NCI-H2196 treated with DMSO at 0.1 percent for 48 hours (cell line): ENCODE data around the gene PLEK.
A peak's percentile ranks its signal among the peaks of the same experiment; 100 is the strongest.
"Not testable (repeated sequence)": the region's sequence is repeated elsewhere in the genome, so short reads cannot be mapped to it uniquely, and the experiment has no call there.

ENCODE experiments used
- DNase-seq: peaks from one replicate; lab custom pipeline; 2025; ENCODE audit not compliant: unreplicated experiment; lab: John Stamatoyannopoulos, UW

PLEK gene

DNA sequence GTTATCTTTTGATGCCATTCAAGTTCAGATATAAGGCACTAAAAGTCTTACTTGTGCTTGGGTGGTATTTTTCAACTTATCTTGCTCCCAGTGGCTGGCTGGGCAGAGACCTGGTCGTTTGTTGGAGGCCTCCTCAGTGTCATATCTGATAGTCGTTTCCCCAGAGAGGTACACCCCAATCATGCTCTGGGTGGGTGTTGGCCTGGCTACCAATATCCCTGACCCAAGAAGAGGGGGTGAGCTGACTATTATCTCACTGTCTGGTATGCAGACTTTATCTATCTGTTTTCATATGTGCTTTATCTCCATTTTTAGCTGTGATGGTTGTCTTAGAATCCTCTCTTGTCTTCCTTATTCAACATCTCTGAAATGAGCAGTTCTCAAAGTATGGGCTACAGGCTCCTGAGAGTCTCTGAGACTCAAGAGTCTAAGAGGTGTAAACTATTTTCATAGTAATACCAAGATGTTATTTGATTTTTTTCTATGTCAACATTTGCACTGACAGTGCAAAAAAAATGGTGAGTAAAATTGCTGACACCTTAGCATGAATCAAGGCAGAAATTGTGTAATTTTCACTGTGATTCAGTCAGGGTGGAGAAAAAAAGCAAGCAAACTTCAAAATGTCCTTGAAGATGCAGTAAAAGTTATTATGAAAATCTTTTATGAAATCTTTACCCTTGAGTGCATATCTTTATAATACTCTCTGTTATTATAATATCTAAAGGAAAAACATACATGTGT is 12.3 kb upstream of the PLEK start:
- no peak for DNase-seq

DNA sequence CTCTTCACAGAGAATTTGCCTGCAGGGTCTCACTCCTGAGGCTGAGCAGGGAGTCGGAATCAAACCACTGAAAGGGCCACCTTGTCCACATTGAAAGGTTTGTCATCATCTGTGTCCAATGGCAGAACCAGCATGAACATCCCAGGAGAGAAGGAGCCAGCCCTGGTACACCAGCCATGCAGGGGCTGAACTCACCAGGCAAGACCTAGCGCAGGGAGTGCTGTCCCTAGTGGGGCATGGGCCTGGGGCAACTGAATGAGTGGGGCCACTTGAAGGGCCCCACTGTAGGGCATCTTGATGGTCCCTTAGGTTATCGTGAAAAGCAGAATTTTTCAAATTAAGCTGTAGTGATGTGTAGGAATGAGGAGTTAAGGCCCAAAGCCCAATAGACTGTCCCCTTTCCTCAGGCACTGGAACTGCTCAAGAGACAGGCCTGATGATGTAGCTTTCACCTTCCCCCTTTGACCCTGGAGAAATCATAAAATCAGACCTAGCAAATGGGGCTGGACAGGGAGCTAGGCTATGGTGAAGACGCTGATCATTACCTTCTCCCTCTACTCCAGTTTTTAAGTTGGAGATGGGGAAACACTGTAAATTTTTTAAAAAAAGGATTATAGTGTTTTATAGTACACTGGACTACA is 8.4 kb upstream of the PLEK start:
- no peak for DNase-seq

DNA sequence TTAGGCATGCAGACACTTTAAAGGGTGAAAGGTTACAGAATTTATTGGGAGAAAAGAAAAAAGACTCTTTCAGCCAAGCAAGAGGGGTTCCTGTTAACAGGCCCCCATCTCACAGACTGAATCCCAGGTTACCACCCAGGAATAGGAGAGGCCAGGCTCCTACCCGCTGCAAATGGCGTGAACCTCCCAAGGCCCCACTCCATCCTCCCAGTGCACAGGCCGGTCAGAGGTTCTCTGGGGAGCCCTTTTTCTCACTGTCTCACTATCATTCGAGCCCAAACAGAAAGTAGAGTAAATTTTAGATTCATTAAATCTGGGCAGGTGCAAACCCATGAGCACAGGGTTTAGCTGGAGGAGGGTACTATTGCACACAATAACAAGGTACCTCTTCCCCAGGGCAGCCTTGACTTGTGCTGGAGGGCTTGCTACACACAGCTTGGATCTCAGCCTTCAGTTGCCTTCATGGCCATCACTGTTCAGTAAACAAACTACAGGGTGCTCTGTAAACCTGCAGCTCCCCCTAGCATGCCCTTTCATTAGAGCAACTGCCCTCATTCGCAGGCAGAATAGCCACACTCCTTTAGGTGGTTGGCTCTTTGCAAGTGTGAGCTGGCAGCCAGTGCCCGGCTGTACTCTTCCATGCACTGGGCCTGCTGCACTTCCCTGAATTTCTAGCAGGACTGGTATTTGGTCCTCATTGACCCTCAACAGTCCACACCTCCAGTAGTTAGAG is 7.3 kb upstream of the PLEK start:
- no peak for DNase-seq

DNA sequence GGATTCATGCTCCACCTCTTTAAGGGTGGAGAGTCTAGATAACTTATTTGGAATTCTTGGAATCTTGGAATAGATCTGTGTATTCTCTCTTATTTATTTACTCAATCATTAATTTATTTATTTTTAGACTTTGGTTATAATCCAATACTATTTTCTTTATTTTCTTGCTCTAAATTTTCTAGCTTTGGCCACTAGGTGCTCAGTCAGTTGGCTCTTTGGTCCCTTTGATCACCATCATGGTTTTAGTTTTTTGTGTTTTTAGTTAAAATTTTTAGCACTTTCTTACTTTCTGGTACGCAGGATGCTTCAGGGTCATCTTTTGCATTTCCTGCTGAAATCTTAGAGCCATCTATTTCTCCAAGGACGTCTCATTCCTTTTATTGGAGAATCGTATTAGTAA is 5.2 kb upstream of the PLEK start:
- no peak for DNase-seq

DNA sequence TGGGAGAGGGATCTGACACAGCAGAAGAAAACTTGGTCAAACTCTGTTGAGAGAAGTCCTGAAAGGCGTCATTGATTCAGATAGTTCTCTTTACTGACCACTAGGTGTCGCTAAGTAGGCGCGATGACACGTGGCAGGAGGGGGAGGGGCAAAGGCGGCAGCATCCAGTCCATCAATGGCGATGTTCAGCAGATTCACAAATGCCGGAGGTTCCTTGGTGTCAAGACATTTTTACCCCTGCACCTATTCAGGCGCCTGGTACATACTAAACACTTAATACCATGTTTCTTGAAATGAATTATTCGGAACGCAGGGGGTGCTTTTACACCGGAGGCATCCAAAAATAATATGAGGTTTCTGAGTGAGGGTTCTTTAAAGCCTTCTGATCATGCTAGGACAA is 3.0 kb upstream of the PLEK start:
- DNase-seq: peak; percentile 20

DNA sequence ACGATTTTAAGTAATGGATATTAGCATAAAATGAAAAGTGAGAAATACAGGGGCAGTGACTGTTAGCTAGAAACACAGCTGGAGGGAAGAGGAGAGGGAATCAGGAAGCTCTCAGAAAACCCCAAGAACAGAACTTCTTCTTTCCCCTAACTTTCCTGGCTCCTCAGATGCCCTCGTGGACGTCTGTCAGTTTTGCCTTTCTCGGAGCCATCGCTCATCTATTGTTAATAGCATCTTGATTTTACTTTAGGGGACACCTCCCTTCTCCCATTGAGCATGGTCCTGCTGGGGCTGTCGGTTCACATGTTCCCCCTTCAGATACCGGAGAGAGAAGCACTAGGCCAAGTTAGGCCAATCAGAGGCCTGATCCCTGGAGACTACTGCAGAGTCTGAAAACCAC is 2.3 kb upstream of the PLEK start:
- no peak for DNase-seq

DNA sequence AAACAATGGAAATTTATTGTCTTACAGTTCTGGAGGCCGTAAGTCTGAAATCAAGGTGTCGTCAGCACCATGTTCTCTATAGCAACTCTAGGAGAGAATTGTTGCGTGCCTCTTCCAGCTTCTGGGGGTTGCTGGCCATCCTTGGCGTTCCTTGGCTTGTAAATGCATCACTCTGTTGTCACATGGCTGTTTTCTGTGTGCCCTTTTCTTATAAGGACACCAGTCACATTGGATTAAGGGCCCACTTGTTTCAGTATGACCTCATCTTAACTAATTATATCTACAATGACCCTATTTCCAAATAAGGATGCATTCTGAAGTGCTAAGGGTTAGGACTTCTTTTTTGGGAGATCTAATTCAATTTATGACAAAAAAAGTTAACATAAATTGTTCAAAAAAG is 1.4 kb upstream of the PLEK start:
- no peak for DNase-seq

DNA sequence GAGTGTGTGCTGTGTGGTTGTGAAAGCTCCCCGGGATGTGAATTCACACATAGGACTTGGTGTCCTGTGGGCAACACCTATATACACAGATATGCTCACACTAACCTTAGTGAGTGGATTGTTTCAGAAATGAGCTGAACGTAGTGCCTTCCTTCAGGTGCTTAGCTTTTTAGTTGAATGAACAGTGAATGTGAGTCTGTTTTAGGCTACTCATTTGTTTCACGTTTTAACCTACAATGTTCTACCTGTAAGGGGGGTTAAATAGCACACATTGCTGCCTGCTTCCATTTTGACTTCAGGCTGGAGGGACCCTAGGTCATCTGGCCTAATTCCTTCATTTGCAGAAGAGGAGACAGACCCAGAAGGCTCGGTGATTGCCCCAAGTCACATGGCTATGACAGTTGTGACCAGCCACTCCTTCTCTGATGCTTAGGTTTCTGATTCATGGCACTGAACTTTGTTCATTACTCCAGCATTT is 1.0 kb downstream of the PLEK start:
- DNase-seq: no peak

DNA sequence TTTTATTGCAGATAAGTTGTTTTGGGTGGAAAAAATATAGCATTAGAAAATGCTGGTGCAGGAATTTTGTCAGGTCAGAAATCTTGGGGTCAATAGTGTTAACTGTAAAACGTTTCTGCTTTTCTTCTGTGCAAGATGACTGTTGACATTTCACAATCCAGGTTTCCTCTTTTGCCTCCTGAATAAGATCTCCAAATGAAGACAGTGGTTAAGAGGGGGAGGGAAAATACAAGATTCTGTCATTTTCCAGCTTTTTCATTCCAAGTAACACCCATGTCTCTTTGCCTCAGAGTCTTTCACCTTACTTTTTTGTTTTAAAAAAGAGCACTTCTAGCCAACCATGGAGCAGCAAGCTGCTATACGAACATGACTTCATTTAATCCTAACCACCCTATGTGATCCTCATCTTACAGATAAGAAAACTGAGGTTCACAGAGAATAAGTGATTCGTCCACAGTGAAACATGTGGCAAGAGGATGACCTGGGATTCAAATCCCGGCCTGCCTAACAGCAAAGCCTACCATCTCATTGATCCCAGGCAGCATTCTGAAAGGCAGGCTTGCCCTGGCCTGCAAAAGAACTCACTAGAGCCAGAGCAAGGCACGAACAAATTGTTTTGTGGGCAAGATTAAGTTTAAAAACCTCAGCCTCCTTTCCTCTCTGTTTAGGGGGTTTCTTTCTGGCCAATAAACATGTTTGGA is 3.0 kb downstream of the PLEK start:
- DNase-seq: no peak

DNA sequence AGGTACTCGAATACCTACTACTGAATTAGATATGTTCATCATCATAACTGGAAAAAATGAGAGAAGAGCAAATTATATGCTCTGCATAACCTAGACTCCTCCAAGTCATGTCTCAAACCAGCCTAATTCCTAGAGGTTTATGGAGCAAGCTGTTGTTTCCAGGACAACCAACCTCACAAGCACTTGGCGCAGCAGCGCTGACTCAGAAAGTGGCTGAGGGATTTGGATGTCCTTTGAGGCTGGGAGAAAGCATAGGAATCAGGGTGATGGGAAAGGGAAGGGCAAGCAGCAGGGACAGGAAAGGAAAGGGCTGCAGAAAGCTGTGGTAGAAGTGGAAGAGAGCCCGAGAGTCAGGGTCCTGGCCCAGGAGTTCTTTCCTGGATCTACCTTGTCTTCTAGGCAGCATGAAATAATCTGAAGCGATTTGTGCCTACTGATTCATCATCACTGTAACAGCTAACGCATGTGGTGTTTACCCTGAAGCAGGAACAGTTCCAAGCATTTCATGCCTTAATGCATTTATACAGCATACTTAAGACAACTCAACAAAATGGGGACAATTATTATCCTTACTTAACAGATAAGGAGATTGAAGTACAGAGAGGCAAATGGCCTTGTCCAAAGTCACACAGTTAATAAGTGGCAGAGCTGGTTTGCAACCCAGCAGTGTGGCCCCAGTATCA is 3.7 kb downstream of the PLEK start:
- no peak for DNase-seq

DNA sequence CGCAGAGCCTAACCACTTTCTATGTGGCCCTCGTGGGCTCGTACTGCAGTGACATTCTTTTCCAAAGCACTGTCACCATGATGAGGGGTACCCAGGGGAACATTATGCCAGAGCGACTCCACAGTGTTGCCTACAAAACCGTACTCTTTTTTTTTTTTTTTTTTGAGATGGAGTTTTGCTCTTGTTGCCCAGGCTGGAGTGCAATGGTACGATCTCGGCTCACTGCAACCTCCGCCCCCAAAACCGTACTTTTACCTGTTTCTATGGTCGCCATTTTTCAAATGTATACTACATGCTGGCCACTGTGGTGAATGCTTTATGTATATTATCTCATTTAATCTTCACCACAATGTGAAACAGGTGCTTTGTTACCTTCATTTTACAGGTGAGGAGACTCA is 4.3 kb downstream of the PLEK start:
- no peak for DNase-seq

DNA sequence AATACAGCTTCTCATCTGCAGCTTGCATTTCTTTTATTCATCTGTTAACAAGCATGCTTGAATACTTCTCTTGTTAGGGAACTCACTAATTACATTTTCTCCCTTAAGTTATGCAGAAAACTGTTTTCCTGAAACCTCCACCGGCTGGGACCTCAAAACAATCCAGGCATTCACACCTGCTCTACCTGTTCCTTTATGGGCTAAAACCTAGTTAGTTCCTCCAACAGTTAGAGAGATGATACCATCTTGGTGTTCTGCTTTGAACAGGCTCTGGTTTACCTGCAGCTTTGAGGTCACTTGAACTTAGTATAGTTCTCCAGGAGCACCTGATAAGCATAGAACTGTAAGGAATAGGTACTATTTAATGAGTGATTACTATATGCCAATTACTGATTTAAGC is 6.1 kb downstream of the PLEK start:
- no peak for DNase-seq

DNA sequence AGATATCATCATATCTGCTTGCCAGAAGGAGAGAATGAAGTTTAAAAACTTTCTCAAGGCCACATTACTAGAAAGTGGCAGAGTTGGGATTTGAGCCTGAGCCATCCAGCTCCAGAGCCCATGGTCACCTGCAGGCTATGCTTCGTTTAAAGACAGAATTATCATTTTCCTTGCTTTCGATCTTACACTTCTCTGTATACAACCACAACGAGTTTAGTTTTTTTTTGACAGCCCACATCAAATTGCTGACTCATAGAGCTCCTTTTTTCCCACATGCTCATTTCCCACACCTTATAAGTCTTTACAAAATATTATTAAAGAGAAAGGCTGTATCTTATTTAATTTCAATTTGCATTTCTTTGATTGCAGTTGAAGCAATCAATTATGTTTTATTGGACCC is 6.5 kb downstream of the PLEK start:
- DNase-seq: no peak

DNA sequence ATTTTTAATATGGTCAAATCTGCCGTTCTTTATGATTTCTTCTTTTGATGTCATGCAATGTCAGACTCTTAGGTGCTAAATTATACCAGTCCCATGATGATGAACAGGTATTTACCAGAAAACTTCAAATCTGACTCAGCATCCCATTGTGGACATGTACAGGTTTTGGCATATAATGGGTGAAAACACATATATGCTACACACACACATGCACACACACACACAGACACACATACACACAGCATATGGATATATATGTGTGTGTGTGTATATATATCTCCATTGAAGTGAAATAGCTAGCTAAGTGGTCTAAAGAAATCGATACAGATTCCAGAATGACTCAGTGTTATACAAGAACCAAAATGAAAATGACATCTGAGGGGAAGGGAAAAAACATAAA is 7.4 kb downstream of the PLEK start:
- no peak for DNase-seq

DNA sequence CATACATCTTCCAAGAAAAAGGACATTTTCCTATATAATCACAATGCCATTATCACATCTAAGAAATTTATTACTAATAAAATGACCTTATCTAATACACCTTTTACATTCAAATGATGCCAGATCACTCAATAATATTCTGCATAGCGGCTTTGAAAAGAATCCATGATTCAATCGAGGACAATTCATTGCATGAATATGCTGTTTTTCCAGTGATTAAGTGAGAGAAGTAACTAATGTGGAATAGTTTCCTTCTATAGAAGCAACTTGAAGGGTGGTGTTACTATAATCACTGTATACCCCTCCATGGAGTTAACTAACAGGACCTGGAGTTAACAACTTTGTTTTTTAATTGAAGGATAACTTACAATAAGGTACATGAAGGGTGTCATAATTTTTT is 9.1 kb downstream of the PLEK start:
- DNase-seq: no peak

DNA sequence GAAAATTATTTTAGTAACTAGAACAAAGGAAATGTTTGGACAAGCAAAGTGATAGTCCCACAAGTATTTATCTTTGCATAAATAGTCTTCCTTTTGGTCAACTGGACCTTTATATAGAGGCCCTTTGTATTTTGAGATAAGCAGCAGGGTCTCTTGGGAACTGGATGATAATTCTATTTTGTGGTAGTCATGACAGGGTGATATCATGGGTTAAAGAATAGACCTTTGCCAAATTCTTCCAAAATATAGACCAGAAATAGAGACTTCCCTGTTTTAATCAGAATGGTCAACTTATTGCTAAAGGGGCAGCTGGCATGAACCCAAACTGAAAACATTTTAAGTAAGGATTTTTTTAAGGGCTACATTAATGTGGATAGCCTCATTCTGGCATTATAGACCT is 10.5 kb downstream of the PLEK start:
- no peak for DNase-seq

DNA sequence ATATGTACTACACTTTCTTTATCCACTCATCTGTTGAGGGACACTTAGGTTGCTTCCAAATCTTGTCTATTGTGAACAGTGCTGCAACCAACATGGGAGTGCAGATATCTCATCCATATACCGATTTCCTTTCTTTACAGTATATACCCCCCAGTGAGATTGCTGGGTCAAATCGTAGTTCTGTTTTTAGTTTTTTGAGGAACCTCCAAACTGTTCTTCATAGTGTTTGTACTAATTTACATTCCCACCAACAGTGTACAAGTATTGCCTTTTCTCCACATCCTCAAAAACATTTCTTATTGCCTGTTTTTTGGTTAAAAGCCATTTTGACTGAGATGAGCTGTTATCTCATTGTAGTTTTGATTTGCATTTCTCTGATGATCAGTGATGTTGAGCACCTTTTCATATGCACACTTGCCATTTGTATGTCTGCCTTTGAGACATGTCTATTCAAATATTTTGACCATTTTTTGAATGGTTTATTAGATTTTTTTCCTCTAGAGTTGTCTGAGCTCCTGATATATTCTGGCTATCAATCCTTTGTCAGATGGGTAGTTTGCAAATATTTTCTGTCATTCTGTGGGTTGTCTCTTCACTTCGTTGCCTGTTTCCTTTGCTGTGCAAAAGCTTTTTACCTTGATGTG is 12.2 kb downstream of the PLEK start:
- no peak for DNase-seq

DNA sequence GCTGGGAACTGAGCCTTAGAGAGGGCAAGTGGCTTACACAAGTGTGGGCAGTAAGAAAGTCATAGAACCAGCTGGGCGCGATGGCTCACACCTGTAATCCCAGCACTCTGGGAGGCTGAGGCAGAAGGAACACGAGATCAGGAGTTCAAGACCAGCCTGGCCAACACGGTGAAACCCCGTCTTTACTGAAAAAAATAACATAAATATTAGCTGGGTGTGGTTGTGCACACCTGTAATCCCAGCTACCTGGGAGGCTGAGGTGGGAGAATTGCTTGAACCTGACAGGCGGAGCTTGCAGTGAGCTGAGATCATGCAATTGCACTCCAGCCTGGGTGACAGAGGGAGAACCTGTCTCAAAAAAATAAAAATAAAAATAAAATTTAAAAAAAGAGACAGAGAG is 13.7 kb downstream of the PLEK start:
- DNase-seq: not testable (repeated sequence)

DNA sequence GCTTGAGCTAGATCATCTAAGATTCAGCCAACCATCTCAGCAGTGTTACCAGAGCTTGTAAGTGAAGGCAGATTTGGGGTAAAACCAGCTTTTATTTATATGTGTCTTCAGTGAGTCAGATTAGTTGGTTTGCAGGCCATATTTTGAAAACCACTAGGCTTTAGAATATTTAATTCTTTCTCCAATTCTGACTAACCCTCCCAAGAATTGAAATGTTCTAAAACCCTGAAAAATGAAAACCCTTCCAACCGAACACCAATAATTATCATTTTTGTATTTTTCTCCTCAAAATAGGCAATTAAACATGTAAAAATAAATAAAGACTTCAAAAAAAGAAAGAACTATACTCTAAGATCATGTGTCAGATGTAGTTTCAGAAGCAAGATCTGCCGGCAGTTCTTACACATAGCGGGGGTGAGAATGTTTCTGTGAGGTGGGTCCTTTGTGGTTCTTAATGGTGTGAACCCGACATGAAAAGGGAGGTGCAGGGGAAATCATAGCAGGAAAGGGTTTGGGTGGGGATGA is 14.2 kb downstream of the PLEK start:
- DNase-seq: no peak

DNA sequence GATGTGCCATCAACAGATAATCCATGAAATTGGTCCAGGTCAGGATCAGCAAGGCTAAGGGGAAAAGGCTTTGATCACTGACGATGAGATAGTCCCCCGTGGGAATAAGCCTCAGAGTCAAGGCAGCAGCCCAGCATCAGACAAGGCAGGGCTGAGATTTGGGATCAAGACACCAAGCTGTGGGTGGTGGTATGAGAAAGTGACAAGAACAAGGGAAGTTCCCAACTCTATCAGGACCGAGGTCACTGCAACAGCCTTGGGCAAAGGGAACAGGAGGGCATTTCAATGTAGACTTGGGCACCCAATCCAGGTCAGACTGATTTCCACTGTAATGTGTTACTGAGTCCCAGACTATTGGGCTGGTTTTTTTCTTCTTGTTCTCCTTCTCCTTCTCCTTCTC is 18.7 kb downstream of the PLEK start:
- DNase-seq: no peak
